Activated naive CD4-positive, alpha-beta T cell treated with Interleukin-2 at 50 U/mL for 16 hours (primary cell): Measurements from ENCODE around the gene MAK.
"Not testable (repeated sequence)": the region's sequence is repeated elsewhere in the genome, so short reads cannot be mapped to it uniquely, and the experiment has no call there.

ENCODE experiments used
- DNase-seq: peaks from one replicate; pipeline ENCODE4 v3.0.0-alpha.2; 2020

The MAK gene

DNA sequence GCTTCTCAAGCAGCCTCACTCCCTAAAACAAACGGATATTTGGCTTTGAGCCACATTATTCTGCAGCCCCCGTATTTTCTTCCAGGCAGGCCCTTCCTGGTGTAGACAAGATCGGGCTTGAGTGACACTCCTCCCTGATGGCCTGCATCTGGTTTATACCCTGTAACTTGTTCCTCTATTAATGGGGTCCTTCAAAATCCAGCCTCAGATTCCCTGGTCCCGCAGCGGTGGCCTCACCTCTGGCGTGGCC lies 115.8 kb downstream of the MAK start:
- DNase-seq: no peak

DNA sequence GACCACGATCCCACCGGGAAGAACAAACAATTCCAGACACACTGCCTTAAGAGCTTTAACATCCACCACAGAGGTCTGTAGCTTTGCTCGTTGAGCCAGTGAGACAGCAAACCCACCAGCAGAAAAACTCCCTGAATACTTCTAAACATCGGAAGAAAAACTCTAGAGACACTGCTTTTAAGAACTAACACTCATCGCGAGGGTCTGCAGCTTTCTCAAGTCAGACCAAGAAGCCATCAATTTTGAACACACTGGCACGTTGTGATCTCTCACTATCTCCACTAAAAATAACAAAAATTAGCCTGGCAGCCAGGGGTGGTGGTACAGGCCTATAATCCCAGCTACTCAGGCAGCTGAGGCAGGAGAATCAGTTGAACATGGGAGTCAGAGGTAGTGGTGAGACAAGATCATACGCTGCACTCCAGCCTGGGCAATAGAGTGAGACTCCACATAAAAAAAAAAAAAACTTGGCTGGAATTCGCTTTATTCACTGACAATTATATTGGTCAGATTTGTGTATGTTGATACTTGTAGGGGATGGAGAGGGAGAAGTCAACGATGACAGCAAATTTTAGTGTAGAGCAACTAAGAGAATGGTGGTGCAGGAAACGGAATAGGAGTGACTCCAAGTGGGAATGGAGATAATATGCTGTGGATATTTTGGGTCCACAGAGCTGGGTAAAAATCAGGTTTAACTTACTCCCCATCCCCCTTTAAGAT lies 116.3 kb downstream of the MAK start:
- DNase-seq: no peak

- not testable (repeated sequence) for DNase-seq
These were observed 117.1 kb downstream of the MAK start for GRCh38 chr6:10720960-10721849.

DNA sequence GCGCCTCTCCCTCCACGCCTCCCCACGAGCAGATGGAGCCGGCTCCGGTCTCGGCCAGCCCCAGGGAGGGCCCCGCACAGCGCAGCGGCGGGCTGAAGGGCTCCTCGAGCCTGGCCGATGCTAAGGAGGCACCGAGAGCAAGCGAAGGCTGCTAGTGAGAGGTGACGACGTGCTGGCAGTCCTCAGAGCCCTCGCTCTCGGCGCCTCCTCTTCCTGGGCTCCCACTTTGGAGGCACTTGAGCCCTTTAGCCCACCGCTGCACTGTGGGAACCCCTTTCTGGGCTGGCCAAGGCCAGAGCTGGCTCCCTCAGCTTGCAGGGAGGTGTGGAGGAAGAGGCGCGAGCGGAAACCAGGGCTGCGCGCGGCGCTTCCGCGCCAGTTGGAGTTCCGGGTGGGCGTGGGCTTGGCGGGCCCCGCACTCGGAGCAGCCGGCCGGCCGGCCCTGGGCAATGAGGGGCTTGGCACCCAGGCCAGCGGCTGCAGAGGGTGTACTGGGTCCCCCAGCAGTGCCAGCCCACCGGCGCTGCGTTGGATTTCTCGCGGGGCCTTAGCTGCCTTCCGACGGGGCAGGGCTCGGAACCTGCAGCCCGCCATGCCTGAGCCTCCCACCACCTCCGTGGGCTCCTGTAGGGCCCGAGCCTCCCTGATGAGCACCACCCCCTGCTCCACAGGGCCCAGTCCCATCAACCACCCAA lies 117.9 kb downstream of the MAK start:
- peak; percentile 62 for DNase-seq

GRCh38 chr6:10719964-10720264 lies 118.4 kb downstream of the MAK start:
- DNase-seq: no peak

DNA sequence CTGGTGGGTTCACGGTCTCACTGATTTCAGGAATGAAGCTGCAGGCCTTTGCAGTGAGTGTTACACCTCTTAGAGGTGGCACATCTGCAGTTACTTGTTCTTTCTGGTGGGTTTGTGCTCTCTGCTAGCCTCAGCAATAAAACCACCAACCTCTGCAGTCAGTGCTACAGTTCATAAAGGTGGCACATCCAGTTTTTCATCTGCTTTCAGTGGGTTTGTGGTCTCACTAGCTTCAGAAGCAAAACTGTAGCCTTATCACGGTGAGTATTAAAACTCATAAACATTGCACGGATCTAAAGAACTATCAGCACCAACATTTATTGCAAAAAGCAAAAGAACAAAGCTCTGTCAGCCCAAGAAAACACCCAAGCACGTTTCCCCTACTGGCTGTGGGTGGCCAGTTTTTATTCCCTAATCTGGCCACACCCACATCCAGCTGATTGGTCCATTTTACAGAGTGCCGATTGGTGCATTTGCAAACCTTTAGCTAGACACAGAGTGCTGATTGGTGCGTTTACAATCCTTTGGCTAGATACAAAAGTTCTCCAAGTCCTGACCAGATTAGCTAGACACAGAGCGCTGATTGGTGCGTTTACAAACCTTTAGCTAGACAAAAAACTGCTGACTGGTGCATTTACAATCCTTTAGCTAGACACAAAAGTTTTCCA lies 118.9 kb downstream of the MAK start:
- peak; percentile 34 for DNase-seq

DNA sequence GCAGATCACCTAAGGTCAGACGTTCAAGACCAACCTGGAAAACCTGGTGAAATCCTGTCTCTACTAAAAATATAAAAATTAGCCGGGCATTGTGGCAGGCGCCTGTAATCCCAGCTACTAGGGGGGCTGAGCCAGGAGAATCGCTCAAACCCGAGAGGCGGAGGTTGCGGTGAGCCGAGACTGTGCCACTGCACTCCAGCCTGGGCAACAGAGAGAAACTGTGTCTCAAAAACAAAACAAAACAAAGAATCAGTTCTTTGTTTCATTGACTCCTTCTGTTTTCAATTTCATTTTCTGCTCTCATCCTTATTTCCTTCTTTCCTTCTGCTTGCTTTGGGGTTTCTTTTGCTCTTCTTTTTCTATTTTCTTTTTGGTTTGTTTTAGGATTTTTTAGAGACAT lies 124.4 kb downstream of the MAK start:
- no peak for DNase-seq
